HepG2 (cell line): Measurements from ENCODE around the gene NDRG3. TPM values are rescaled to one million over a fixed set of nuclear protein-coding genes. Genes with fewer than 3 reads are reported as not detected.
A peak's percentile ranks its signal among the peaks of the same experiment; 100 is the strongest.

Experiments used
- ARID2 ChIP-seq: sonication (generic); formaldehyde crosslinking; IDR thresholded peaks from 2 replicates; pipeline ENCODE4 v1.8.1; 2022; ENCODE audit warnings: mild to moderate bottlenecking, missing genetic modification reagents, borderline replicate concordance
- CEBPB ChIP-seq: IDR thresholded peaks from 2 replicates; pipeline ENCODE4 v1.6.1; 2011; ENCODE audit warnings: low read depth, low read length, improper control_type of control experiment, borderline replicate concordance
- CHD4 ChIP-seq: fragments of 200-600 bp; sonication (generic); IDR thresholded peaks from 2 replicates; pipeline ENCODE4 v1.7.0; 2017; ENCODE audit warnings: mild to moderate bottlenecking, low read length, borderline replicate concordance
- ELF1 ChIP-seq: sonication (generic); formaldehyde crosslinking; IDR thresholded peaks from 2 replicates; pipeline ENCODE4 v1.4.0; 2020; ENCODE audit warnings: missing genetic modification reagents
- MED8 ChIP-seq: sonication (generic); formaldehyde crosslinking; IDR thresholded peaks from 2 replicates; pipeline ENCODE4 v1.8.1; 2023; ENCODE audit warnings: mild to moderate bottlenecking, missing genetic modification reagents; ENCODE audit not compliant: insufficient replicate concordance
- MTA1 ChIP-seq: sonication (generic); formaldehyde crosslinking; IDR thresholded peaks from 2 replicates; pipeline ENCODE4 v1.4.0; 2020; ENCODE audit warnings: missing genetic modification reagents, mild to moderate bottlenecking, borderline replicate concordance
- MXI1 ChIP-seq: IDR thresholded peaks from 3 replicates; pipeline ENCODE4 v1.6.1; 2012; ENCODE audit warnings: low read depth, low read length, inconsistent platforms, borderline replicate concordance
- POLR2G ChIP-seq: fragments of 200-400 bp; formaldehyde crosslinking; IDR thresholded peaks from 2 replicates; pipeline ENCODE4 v1.6.1; 2018; ENCODE audit warnings: mild to moderate bottlenecking, low read depth, low read length, moderate library complexity
- RARG ChIP-seq: sonication (generic); formaldehyde crosslinking; IDR thresholded peaks from 2 replicates; pipeline ENCODE4 v1.4.0; 2020; ENCODE audit warnings: low read depth, mild to moderate bottlenecking, missing genetic modification reagents
- SMAD3 ChIP-seq: sonication (generic); formaldehyde crosslinking; IDR thresholded peaks from 2 replicates; pipeline ENCODE4 v1.4.0; 2020; ENCODE audit warnings: missing genetic modification reagents
- SOX5 ChIP-seq: IDR thresholded peaks from 2 replicates; pipeline ENCODE4 v1.6.1; 2016; ENCODE audit warnings: borderline replicate concordance
- SYNCRIP ChIP-seq: fragments of 200-400 bp; formaldehyde crosslinking; IDR thresholded peaks from 2 replicates; pipeline ENCODE4 v1.6.1; 2018; ENCODE audit warnings: mild to moderate bottlenecking, low read depth, low read length; ENCODE audit not compliant: insufficient read depth
- TBP ChIP-seq: sonication (generic); formaldehyde crosslinking; IDR thresholded peaks from 2 replicates; pipeline ENCODE4 v1.5.0; 2020; ENCODE audit warnings: missing genetic modification reagents
- ZFP82 ChIP-seq: sonication (generic); formaldehyde crosslinking; IDR thresholded peaks from 2 replicates; pipeline ENCODE4 v1.5.1; 2020; ENCODE audit warnings: mild to moderate bottlenecking, missing genetic modification reagents, borderline replicate concordance
- ZFP90 ChIP-seq: sonication (generic); formaldehyde crosslinking; IDR thresholded peaks from 2 replicates; pipeline ENCODE4 v1.8.0; 2022; ENCODE audit warnings: missing genetic modification reagents, mild to moderate bottlenecking, inconsistent platforms, borderline replicate concordance
- ZKSCAN5 ChIP-seq: sonication (generic); formaldehyde crosslinking; IDR thresholded peaks from 2 replicates; pipeline ENCODE4 v1.5.1; 2020; ENCODE audit warnings: mild to moderate bottlenecking, missing genetic modification reagents
- ZNF24 ChIP-seq: fragments of 450-650 bp; IDR thresholded peaks from 2 replicates; pipeline ENCODE4 v1.6.1; 2017; ENCODE audit warnings: antibody characterized with exemption, mild to moderate bottlenecking
- ZNF33A ChIP-seq: sonication (generic); formaldehyde crosslinking; IDR thresholded peaks from 2 replicates; pipeline ENCODE4 v1.5.1; 2020; ENCODE audit warnings: missing genetic modification reagents, mild to moderate bottlenecking, moderate library complexity, borderline replicate concordance
- ZNF670 ChIP-seq: sonication (generic); formaldehyde crosslinking; IDR thresholded peaks from 2 replicates; pipeline ENCODE4 v1.8.0; 2022; ENCODE audit warnings: mild to moderate bottlenecking, missing genetic modification reagents, borderline replicate concordance
- polyA plus RNA-seq, 8 experiments: library from polyadenylated mRNA; depleted of rRNA in 3 of 8; stranded (reverse) in 7 of 8; unstranded in 1 of 8; fragments of >200 nt; fragmentation: Illumina TruSeq in 4 of 8; extraction: Trizol in 4 of 8; gene quantifications; 2 replicates each; pipeline versions ENCODE4 v1.2.1 to v1.2.3, GENCODE V29; 2011 to 2016; ENCODE audit warnings: low read depth in 4 of 8, missing spikeins in 1 of 8, mixed read lengths in 1 of 8; ENCODE audit not compliant: insufficient read depth in 1 of 8
- total RNA-seq, 5 experiments: library from RNA; depleted of rRNA; stranded (reverse); fragments of >200 nt; fragmentation: Illumina TruSeq; extraction: Trizol; gene quantifications; 2 replicates each; pipeline ENCODE4 v1.2.3, GENCODE V29; 2016; ENCODE audit warnings: low read depth in 1 of 5
- TF ChIP-seq, protein P1 (sequence below): sonication (generic); formaldehyde crosslinking; IDR thresholded peaks from 2 replicates; pipeline ENCODE4 v1.4.0; 2020; ENCODE audit warnings: mild to moderate bottlenecking, missing genetic modification reagents
- TF ChIP-seq, protein P2 (sequence below): sonication (generic); formaldehyde crosslinking; IDR thresholded peaks from 2 replicates; pipeline ENCODE4 v1.8.1; 2023; ENCODE audit warnings: mild to moderate bottlenecking, moderate library complexity, missing genetic modification reagents
- TF ChIP-seq, protein P3 (sequence below): IDR thresholded peaks from 2 replicates; pipeline ENCODE4 v1.6.1; 2016; ENCODE audit warnings: low read depth, control low read depth

Gene NDRG3
- total and polyA plus RNA-seq, 2 of the 13 experiments (the other 11 are each of a cell fraction or from before 2014, with no cell fraction given) = 36.0 to 40.5 TPM

DNA sequence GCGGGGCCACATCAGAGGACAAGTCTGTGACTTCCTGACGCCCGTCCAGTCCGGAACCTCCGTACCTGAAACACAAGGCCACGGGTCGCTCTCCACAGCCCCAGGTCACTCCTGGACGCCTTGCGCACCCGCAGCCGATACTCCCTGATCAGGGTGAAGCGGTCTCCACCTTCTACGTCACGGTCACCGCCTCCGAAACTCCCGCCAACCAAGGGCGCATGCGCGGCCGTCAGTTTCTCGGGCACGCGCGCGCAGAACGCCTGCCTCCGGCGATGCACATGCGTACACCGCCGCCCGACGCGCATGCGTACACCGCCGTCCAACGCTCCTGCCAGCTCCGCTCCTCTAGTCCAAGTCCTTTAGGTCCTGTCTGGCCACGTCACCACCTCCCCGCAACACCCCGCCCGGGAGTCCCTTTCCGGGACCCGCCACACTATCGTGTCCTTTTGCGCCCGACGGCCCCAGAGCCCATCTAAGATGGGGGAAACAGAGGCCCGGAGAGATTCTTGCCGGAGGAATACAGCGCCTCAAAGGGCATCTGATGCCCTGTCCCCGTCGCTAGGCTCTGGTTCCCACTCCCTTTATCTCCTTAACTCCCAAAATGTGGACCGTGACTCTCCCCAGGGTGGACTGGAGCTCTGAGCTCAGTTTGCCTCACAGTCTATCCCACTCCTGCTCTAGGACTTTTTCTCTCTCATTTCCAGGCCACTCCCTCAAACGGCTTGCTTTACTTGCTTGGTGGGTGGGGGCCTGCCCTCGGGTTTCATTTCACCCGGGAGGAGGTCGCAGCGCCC lies 27.9 kb upstream of the NDRG3 start, which contains the start of gene DSN1 (continued):
- TF ChIP-seq ELF1 (CRISPR knock-in tag) = peak; percentile 81
- TF ChIP-seq, protein P1, sequence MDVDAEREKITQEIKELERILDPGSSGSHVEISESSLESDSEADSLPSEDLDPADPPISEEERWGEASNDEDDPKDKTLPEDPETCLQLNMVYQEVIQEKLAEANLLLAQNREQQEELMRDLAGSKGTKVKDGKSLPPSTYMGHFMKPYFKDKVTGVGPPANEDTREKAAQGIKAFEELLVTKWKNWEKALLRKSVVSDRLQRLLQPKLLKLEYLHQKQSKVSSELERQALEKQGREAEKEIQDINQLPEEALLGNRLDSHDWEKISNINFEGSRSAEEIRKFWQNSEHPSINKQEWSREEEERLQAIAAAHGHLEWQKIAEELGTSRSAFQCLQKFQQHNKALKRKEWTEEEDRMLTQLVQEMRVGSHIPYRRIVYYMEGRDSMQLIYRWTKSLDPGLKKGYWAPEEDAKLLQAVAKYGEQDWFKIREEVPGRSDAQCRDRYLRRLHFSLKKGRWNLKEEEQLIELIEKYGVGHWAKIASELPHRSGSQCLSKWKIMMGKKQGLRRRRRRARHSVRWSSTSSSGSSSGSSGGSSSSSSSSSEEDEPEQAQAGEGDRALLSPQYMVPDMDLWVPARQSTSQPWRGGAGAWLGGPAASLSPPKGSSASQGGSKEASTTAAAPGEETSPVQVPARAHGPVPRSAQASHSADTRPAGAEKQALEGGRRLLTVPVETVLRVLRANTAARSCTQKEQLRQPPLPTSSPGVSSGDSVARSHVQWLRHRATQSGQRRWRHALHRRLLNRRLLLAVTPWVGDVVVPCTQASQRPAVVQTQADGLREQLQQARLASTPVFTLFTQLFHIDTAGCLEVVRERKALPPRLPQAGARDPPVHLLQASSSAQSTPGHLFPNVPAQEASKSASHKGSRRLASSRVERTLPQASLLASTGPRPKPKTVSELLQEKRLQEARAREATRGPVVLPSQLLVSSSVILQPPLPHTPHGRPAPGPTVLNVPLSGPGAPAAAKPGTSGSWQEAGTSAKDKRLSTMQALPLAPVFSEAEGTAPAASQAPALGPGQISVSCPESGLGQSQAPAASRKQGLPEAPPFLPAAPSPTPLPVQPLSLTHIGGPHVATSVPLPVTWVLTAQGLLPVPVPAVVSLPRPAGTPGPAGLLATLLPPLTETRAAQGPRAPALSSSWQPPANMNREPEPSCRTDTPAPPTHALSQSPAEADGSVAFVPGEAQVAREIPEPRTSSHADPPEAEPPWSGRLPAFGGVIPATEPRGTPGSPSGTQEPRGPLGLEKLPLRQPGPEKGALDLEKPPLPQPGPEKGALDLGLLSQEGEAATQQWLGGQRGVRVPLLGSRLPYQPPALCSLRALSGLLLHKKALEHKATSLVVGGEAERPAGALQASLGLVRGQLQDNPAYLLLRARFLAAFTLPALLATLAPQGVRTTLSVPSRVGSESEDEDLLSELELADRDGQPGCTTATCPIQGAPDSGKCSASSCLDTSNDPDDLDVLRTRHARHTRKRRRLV (CRISPR knock-in tag) = no peak; the same call in 1 of the 2 replicates
- peak; percentile 98 for TF ChIP-seq POLR2G
- no peak for TF ChIP-seq CEBPB
- no peak; the same call in 1 of the 2 replicates for TF ChIP-seq CHD4
- peak; percentile 95; the same call in 2 of the 3 replicates for TF ChIP-seq MXI1
- peak; percentile 83 for TF ChIP-seq ZFP90 (CRISPR knock-in tag)
- TF ChIP-seq MTA1 = peak; percentile 95; the same call in 1 of the 2 replicates
- no peak for TF ChIP-seq SYNCRIP
- no peak for TF ChIP-seq RARG
- TF ChIP-seq SMAD3 (CRISPR knock-in tag) = peak; percentile 81
- TF ChIP-seq TBP (CRISPR knock-in tag) = no peak
- TF ChIP-seq ZFP82 = peak; percentile 97
- peak; percentile 57 for TF ChIP-seq ZNF24
- 0 out of 2 replicates have a peak, but pooled peaks have one; percentile 81 for TF ChIP-seq ARID2
- TF ChIP-seq, protein P2, sequence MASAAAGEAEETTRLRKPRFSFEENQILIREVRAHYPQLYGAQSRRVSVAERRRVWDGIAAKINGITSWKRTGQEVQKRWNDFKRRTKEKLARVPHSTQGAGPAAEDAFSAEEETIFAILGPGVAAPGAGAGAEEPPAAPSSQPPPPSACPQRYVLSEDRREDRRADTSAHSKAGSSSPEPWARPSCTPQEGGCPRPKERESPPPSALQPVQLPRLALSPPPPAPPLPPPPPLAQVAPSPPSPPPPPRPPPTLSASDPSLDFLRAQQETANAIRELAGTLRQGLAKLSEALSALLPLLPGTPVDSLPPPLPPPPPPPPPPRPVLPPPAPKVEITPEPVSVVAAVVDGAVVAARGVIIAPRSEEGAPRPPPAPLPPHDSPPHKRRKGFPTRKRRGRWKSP (CRISPR knock-in tag) = peak; percentile 79; the same call in 1 of the 2 replicates
- TF ChIP-seq MED8 (CRISPR knock-in tag) = peak; percentile 49
- no peak for TF ChIP-seq ZNF33A
- TF ChIP-seq ZNF670 (CRISPR knock-in tag) = peak; percentile 83; the same call in 1 of the 2 replicates
- no peak; the same call in 1 of the 2 replicates for TF ChIP-seq SOX5 (CRISPR knock-in tag)
- TF ChIP-seq, protein P3, sequence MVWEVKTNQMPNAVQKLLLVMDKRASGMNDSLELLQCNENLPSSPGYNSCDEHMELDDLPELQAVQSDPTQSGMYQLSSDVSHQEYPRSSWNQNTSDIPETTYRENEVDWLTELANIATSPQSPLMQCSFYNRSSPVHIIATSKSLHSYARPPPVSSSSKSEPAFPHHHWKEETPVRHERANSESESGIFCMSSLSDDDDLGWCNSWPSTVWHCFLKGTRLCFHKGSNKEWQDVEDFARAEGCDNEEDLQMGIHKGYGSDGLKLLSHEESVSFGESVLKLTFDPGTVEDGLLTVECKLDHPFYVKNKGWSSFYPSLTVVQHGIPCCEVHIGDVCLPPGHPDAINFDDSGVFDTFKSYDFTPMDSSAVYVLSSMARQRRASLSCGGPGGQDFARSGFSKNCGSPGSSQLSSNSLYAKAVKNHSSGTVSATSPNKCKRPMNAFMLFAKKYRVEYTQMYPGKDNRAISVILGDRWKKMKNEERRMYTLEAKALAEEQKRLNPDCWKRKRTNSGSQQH (CRISPR knock-in tag) = peak; percentile 98
- TF ChIP-seq ZKSCAN5 = no peak; the same call in 1 of the 2 replicates
